GM19099 (cell line): ENCODE data around the gene TCERG1L.

Experiments used
- POLR2A ChIP-seq: IDR thresholded peaks from 3 replicates; pipeline ENCODE4 v1.6.1; 2011; ENCODE audit warnings: low read depth; ENCODE audit not compliant: insufficient read length; ENCODE audit errors: extremely low read depth

Gene TCERG1L

GRCh38 chr10:131135716-131136115 is 175.8 kb downstream of the TCERG1L start:
- TF ChIP-seq POLR2A, result no peak

GRCh38 chr10:131134651-131135050 is 176.9 kb downstream of the TCERG1L start:
- TF ChIP-seq POLR2A, result no peak

GRCh38 chr10:131134001-131134576 is 177.4 kb downstream of the TCERG1L start:
- no peak for TF ChIP-seq POLR2A

- TF ChIP-seq POLR2A, result no peak
Observed at GRCh38 chr10:131132681-131133080, 178.8 kb downstream of the TCERG1L start.

GRCh38 chr10:131131726-131132591 is 179.6 kb downstream of the TCERG1L start:
- TF ChIP-seq POLR2A, result no peak

- no peak for TF ChIP-seq POLR2A
Observed at GRCh38 chr10:131130025-131130424, 181.5 kb downstream of the TCERG1L start.

GRCh38 chr10:131129544-131129943 is 182.0 kb downstream of the TCERG1L start:
- no peak for TF ChIP-seq POLR2A

- no peak for TF ChIP-seq POLR2A
Observed at GRCh38 chr10:131128731-131129130, 182.8 kb downstream of the TCERG1L start.

- TF ChIP-seq POLR2A, result no peak
Observed at GRCh38 chr10:131127610-131128009, 183.9 kb downstream of the TCERG1L start.

- TF ChIP-seq POLR2A, result no peak
Observed at GRCh38 chr10:131127138-131127589, 184.4 kb downstream of the TCERG1L start.

- TF ChIP-seq POLR2A, result no peak
Observed at GRCh38 chr10:131126321-131127137, 185.0 kb downstream of the TCERG1L start.

- TF ChIP-seq POLR2A, result no peak
Observed at GRCh38 chr10:131125511-131126225, 185.9 kb downstream of the TCERG1L start.

GRCh38 chr10:131124945-131125344 is 186.6 kb downstream of the TCERG1L start:
- TF ChIP-seq POLR2A, result no peak

GRCh38 chr10:131123496-131123895 is 188.0 kb downstream of the TCERG1L start:
- no peak for TF ChIP-seq POLR2A
